MM.1S (cell line): ENCODE results near the gene RTN4R.

Source experiments
- EZH2 ChIP-seq: fragments of 300-600 bp; sonication (generic); optimal IDR thresholded peaks from 2 replicates; pipeline ENCODE3; 2017; ENCODE audit warnings: low read depth, mild to moderate bottlenecking, antibody characterized with exemption, low read length, mixed read lengths
- EZH2phosphoT487 ChIP-seq: fragments of 300-600 bp; sonication (generic); IDR thresholded peaks from 2 replicates; pipeline ENCODE4 v1.6.1; 2018; ENCODE audit warnings: antibody characterized with exemption, low read length
- TF ChIP-seq, protein P1 (sequence below): fragments of 300-600 bp; sonication (generic); IDR thresholded peaks from 2 replicates; pipeline ENCODE4 v1.5.1; 2016; ENCODE audit warnings: antibody characterized with exemption, low read length, mixed read lengths

DNA sequence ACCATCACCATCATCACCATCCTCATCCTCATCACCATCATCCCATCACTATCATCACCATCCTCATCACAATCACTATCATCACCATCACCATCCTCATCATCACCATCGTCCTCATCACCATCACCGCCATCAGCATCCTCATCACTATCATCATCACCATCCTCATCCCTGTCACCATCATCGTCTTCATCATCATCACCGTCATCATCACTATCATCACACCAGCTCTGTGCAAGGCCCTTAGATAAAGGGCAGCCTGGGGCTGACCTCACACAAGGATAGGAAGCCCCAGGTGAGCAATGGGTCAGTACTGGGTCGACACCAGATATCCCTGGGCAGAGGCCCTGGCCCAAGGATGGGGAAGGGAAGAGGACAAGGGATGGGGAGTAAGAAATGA lies 16.1 kb downstream of the RTN4R start:
- TF ChIP-seq, protein P1, sequence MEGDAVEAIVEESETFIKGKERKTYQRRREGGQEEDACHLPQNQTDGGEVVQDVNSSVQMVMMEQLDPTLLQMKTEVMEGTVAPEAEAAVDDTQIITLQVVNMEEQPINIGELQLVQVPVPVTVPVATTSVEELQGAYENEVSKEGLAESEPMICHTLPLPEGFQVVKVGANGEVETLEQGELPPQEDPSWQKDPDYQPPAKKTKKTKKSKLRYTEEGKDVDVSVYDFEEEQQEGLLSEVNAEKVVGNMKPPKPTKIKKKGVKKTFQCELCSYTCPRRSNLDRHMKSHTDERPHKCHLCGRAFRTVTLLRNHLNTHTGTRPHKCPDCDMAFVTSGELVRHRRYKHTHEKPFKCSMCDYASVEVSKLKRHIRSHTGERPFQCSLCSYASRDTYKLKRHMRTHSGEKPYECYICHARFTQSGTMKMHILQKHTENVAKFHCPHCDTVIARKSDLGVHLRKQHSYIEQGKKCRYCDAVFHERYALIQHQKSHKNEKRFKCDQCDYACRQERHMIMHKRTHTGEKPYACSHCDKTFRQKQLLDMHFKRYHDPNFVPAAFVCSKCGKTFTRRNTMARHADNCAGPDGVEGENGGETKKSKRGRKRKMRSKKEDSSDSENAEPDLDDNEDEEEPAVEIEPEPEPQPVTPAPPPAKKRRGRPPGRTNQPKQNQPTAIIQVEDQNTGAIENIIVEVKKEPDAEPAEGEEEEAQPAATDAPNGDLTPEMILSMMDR = no peak
- TF ChIP-seq EZH2 (no peak), EZH2phosphoT487 (no peak)
